Activated CD8-positive, alpha-beta memory T cell treated with anti-CD3 and anti-CD28 coated beads, Interleukin-2, amount 50 U/mL, for 1 hour (primary cell): ENCODE measurements around the gene SYNPO2L.
"Not testable (repeated sequence)": the region's sequence is repeated elsewhere in the genome, so short reads cannot be mapped to it uniquely, and the experiment has no call there.

Experiments used
- DNase-seq: peaks from one replicate; pipeline ENCODE4 v3.0.0-alpha.2; 2020; ENCODE audit errors: extremely low read depth

SYNPO2L gene, protein sequence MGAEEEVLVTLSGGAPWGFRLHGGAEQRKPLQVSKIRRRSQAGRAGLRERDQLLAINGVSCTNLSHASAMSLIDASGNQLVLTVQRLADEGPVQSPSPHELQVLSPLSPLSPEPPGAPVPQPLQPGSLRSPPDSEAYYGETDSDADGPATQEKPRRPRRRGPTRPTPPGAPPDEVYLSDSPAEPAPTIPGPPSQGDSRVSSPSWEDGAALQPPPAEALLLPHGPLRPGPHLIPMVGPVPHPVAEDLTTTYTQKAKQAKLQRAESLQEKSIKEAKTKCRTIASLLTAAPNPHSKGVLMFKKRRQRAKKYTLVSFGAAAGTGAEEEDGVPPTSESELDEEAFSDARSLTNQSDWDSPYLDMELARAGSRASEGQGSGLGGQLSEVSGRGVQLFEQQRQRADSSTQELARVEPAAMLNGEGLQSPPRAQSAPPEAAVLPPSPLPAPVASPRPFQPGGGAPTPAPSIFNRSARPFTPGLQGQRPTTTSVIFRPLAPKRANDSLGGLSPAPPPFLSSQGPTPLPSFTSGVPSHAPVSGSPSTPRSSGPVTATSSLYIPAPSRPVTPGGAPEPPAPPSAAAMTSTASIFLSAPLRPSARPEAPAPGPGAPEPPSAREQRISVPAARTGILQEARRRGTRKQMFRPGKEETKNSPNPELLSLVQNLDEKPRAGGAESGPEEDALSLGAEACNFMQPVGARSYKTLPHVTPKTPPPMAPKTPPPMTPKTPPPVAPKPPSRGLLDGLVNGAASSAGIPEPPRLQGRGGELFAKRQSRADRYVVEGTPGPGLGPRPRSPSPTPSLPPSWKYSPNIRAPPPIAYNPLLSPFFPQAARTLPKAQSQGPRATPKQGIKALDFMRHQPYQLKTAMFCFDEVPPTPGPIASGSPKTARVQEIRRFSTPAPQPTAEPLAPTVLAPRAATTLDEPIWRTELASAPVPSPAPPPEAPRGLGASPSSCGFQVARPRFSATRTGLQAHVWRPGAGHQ

GRCh38 chr10:73655990-73656298 lies at the start of gene SYNPO2L:
Gene SYNPO2L, minus strand, starts transcription at chr10:73656029. Its CDS starts 107 bp downstream, at chr10:73655922.
- no peak for DNase-seq

GRCh38 chr10:73703924-73704323 lies 48.1 kb upstream of the SYNPO2L start:
- not testable (repeated sequence) for DNase-seq

DNA sequence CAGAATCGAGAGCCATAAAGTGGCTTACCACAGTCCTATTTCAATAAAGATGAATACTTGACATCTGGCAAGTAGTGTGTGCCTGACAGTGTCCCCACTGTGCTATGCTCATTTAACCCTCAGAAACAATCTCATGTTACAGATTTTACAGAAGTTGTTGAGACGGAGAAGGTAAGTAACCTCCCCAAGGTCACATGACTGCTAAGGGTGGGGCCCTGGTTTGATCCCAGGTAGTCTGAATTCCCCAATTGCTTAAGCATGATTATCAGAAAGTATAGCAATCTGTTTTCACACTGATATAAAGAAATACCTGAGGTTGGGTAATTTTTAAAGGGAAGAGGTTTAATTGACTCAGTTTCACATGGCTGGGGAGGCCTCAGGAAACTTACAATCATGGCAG lies 43.0 kb upstream of the SYNPO2L start:
- DNase-seq, result not testable (repeated sequence)

DNA sequence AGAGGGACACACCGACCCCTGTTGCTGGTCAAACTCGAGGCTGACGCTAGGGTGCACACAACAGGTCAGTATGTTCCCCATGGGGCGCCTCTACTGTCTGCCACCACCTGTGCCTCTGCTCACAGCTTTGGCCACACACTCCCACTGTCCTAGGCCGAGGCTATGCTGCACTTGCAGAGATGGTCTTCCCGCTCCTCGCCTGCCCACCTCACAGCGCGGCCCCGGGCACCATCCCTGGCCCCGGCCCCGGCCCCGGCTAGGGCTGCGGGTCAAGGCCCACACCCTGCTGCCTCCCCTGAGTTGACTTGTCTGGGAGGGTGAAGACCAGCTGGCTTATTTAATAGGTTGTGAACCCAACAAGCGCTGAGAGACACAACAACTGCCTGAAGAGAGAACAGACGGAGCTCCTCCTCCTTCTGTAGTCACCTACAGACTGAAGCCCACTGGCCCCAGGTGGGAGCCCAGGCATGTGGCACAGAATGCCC lies 41.9 kb upstream of the SYNPO2L start, which contains the start of gene AGAP5:
Gene AGAP5, minus strand, starts transcription at position 435 of the 485 bp plus-strand sequence. Its CDS starts 354 bp downstream, at position 81.
- not testable (repeated sequence) for DNase-seq

DNA sequence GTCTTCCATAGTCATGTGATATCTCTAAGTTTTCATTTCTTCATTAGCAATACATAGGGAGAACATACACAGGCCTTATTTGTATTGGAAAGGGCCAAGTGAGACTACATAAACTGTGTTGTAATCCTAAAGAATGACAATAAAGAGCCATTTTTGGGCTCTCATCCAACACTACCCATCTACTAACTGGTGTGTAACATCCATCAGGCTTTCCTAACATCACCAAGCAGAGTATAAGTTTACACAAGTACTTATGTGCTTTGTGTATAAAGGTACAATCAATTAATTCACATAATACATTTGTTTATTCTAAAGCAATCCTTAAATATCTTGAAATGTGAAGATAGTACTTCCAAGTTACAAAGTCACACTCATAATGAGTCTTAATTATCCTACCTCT lies 39.5 kb upstream of the SYNPO2L start:
- not testable (repeated sequence) for DNase-seq

- DNase-seq, result not testable (repeated sequence)
Observed at GRCh38 chr10:73690755-73691154, 34.9 kb upstream of the SYNPO2L start.

GRCh38 chr10:73689596-73689995 lies 33.8 kb upstream of the SYNPO2L start:
- not testable (repeated sequence) for DNase-seq

DNA sequence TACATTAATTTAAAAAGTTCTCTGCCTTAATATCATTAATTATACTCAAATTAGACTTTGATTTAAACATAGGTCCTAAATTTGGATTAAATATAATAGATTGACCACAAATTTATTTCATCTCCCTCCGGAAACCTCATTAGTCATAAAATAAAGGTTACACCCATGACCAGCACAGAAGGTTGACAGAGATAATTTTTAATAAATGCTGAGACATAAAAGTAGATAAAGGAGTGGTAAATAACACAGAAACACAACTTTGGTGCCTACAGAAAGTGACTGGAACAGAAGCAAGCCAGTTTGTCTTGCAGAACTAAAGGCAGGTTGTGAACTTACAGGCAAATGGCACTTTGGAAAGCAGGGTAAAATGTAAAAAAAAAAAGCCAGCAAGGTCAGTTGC lies 31.8 kb upstream of the SYNPO2L start:
- DNase-seq, result not testable (repeated sequence)

- not testable (repeated sequence) for DNase-seq
Observed at GRCh38 chr10:73674546-73674945, 18.7 kb upstream of the SYNPO2L start.

- not testable (repeated sequence) for DNase-seq
Observed at GRCh38 chr10:73668378-73668777, 12.5 kb upstream of the SYNPO2L start.

DNA sequence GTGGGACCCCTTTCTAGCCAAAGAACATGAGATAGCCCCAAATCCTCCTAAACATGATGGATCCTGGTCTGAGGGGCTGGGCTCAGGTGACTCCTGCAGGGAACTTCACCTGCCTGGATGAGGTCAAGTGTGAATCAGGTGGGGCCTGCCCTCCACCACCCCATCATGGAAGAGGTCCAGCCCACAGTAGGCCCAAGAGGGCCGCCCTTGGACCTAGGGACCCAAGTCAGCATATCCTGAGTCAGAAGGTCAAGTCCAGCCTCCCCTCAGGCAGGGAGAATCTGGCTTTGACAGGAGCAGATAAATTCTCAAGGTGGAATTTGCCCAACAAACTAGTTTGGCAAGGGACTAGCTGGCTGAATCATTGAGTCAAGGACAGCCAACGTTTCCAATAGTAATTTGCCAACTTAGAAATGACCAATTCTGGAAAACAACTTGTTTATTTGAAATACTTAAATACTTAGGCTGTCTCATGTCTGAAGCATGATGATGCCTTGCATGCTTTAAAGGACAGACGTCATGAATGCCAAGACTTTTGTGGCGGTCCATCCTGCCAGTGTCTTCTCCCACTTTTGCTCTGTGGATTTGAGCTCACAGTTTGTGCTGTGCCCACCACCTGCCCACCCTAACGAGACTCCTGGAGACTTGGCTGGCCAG lies 10.5 kb upstream of the SYNPO2L start:
- not testable (repeated sequence) for DNase-seq

GRCh38 chr10:73665581-73665980 lies 9.8 kb upstream of the SYNPO2L start:
- DNase-seq, result not testable (repeated sequence)

DNA sequence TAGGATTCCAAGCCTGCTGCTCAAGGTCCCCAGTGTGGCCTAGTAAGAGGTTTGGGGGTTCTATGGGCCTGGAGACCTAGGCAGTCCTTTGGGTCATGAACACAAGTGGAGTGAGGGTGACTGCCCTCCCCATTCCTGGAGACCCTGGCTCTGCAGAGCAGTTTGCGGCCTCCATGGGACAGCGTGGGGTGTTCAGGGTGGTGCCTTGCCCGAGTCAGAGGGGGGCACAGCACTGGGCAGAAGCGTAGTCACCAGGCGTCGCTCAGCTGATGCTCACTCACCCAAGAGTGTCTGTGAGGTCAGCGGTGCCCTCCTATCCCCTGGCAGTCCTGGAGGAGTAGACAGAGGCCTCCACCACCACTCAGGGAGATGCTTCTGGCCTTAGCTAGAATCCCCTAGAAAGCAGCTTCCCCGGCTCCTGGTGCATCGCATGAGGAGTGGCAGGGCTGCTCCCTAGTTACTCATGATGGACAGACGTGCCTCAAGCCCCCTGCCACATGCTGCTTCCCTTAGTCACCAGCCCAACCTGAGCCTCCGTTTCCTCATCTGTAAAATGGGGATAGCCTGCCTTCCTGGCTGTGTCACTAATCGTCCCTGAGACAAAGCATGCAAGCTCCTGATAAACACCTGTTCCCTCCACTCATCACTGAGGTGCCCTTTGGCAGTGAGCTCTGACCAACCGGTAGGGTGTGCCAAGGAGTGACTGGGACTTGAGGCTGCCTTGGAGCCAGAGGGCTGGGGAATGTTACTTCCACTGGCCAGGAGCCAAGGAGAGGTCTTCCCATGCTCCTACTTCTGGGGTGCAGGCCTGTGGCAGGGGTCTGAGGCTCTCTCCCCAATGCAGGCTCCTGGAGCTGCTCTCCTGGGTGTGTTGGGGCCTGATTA lies 8.6 kb upstream of the SYNPO2L start:
- DNase-seq, result not testable (repeated sequence)

GRCh38 chr10:73663621-73664020 lies 7.8 kb upstream of the SYNPO2L start:
- not testable (repeated sequence) for DNase-seq

- not testable (repeated sequence) for DNase-seq
Observed at GRCh38 chr10:73662705-73663104, 6.9 kb upstream of the SYNPO2L start.

DNA sequence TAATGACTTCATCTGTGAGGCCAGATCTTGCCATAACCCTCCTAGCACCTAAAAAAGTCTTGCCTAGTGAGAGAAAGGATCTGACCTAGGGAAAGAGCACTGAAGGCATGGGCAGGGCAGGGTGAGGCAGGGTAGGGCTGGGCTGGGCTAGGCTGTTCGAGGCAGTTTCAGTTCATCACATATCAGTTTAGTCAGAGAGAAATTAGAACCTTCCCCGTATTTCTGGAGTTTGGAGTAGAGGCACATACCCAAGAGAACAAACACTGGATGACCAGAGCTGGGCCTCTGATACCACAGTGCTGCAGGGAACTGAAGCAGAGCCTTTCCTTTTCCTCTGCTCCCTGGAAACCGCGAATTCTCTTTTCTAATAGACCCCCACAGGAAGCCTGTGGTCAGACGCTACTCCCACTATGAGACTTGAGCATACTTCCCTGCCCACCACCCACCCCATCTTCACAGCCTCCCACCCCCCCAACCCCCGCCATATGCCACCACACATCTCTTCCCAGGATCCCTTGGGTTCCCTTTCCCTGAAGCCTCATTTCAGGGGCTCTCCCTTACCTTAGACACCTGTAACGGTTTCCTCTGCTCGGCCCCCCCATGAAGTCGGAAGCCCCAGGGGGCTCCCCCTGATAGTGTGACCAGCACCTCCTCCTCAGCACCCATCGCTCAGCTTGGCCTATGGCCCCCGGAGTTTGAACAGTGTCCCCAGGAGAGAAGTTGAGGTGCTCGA lies 406 bp downstream of the SYNPO2L start:
- DNase-seq, result no peak

DNA sequence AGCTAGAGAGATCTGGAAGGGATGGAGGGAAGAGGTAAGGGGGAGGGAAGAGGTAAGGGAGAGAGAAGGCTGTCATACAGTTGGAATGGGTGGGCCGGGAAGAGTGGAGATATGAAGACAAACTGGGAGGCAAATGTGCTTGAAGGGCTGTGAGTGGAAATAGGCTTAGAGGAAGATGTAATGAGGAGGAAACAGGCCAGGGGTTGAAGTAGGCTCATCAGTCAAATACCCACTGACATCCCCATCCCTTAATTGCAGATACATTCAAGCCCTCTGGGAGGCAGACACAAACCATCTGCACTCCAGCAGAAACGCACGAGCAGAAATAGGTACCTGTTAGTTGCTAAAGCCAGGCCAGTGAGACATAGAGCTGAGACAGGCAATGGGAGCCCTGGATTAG lies 2.1 kb downstream of the SYNPO2L start:
- no peak for DNase-seq

DNA sequence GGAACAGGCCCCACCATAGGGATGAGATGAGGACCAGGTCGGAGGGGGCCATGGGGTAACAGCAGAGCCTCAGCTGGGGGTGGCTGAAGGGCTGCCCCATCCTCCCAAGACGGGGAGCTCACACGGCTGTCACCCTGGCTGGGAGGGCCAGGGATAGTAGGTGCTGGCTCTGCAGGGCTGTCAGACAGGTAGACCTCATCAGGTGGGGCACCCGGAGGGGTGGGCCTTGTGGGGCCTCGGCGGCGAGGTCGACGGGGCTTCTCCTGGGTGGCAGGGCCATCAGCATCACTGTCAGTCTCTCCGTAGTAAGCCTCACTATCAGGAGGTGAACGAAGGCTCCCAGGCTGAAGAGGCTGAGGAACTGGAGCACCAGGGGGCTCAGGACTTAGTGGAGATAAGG lies 2.6 kb downstream of the SYNPO2L start:
- no peak for DNase-seq

DNA sequence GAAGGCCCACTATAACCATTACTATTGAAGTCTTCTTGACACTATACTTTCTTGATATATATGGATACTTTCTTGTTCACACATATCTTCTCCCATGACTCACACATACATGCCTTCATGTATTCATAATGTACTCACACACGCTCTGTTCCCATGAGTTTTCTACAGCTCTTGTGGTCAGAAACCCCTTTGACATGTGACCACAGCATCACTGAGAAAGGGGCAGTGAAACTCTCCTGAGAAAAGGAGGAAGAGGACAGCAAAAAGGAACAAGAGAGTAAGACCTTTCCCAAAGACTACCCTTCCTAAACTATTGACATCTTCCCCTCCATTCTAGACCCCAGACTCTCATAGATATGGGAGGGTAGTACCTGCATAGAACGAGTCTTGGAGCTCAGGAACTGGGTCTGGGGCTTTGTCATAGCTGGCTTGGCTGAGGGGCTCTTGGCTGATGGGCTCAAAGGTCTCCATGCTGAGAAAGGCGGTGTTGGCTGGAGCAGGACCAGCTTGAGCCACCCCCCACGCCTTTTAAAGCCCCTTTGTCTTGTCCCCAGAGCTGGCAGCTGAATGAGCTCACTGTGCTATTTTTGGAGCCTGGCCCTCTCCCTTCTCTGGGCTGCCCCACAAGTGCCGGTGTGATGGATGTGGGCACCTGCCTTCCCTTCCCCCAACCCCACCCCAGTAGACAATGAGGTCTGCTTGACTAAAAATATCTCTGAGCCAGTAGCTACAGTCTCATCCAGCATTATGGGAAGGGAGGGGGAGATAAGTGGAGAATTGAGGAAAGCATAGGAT lies 5.1 kb downstream of the SYNPO2L start:
- no peak for DNase-seq
